Measurements from ENCODE around the gene SMCHD1. TPM values are rescaled to one million over a fixed set of nuclear protein-coding genes. Genes with fewer than 3 reads are reported as not detected.

SMCHD1 gene
- total RNA-seq, 1 donor from 2014 or later = 29.7 TPM

- Histone ChIP-seq H3K4me3 (ENCODE audit: insufficient read depth, low read depth, low read length) (no peak overlapping the region), H4K20me1 (ENCODE audit: insufficient read depth, low read length) (no peaks in the 10 kb centered on the region), H3K27ac (ENCODE audit: low read depth, low read length) (no peak overlapping the region), H3K4me2 (ENCODE audit: low read length) (no peak overlapping the region), H3K79me2 (ENCODE audit: insufficient read depth, low read length) (no peaks in the 10 kb centered on the region), H3K4me1 (ENCODE audit: insufficient read depth, low read length) (no peaks in the 10 kb centered on the region), H3K36me3 (ENCODE audit: insufficient read depth, low read length) (no peaks in the 10 kb centered on the region), H3K9ac (ENCODE audit: low read length) (no peak overlapping the region), H2AFZ (ENCODE audit: low read depth, low read length) (no peak overlapping the region), H3K27me3 (ENCODE audit: insufficient read depth, low read length) (no peaks in the 10 kb centered on the region), H3K9me3 (ENCODE audit: insufficient read depth, low read depth, low read length) (no peaks in the 10 kb centered on the region)
- H3K4me3 Mint-ChIP-seq (ENCODE audit: unreplicated experiment) = no peak overlapping the region
- DNase-seq (ENCODE audit: low read depth) = no peak
- no peaks in the 10 kb centered on the region for H3K4me1 Mint-ChIP-seq (ENCODE audit: low read depth, unreplicated experiment)
- TF ChIP-seq, protein P1, sequence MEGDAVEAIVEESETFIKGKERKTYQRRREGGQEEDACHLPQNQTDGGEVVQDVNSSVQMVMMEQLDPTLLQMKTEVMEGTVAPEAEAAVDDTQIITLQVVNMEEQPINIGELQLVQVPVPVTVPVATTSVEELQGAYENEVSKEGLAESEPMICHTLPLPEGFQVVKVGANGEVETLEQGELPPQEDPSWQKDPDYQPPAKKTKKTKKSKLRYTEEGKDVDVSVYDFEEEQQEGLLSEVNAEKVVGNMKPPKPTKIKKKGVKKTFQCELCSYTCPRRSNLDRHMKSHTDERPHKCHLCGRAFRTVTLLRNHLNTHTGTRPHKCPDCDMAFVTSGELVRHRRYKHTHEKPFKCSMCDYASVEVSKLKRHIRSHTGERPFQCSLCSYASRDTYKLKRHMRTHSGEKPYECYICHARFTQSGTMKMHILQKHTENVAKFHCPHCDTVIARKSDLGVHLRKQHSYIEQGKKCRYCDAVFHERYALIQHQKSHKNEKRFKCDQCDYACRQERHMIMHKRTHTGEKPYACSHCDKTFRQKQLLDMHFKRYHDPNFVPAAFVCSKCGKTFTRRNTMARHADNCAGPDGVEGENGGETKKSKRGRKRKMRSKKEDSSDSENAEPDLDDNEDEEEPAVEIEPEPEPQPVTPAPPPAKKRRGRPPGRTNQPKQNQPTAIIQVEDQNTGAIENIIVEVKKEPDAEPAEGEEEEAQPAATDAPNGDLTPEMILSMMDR (IDR thresholded peaks at IDR 0.05; ENCODE audit: insufficient read depth, low read depth, low read length) = no peak
- no peak for TF ChIP-seq EZH2 (IDR thresholded peaks at IDR 0.05; ENCODE audit: insufficient read depth, low read length)
- H3K27me3 Mint-ChIP-seq (ENCODE audit: low read depth, unreplicated experiment) = no peaks in the 10 kb centered on the region
- peaks cover 11% of the 10 kb centered on the region for H3K9me3 Mint-ChIP-seq (ENCODE audit: unreplicated experiment)
- H3K36me3 Mint-ChIP-seq (ENCODE audit: low read depth, unreplicated experiment) = no peaks in the 10 kb centered on the region
- no peak overlapping the region for H3K27ac Mint-ChIP-seq (ENCODE audit: unreplicated experiment)
- no peak for FAIRE-seq
These were observed 26.5 kb upstream of the SMCHD1 start for GRCh38 chr18:2629003-2629402.

DNA sequence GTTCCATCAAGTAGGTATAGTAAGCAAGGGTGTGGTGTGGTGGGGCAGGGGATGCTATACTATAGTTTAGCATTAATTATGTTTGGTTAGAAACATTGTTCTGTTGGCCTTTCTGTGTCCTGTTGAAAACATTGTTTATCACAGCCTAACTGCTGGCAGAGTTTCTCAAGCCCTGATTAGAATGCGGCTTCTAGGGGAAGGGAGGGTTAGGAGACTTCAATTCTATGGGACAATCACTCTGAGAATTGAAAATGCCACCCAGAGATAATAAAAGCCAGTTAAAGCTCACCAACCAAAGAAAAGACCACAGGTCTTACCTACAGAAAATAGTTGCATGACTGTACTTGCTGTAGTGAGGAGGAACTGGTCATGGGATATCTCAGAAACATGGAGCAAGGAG lies 19.9 kb upstream of the SMCHD1 start:
- FAIRE-seq (no peak), DNase-seq (ENCODE audit: low read depth) (no peak)
- Histone ChIP-seq H3K27me3 (ENCODE audit: insufficient read depth, low read length) (no peaks in the 10 kb centered on the region), H2AFZ (ENCODE audit: low read depth, low read length) (no peak overlapping the region), H4K20me1 (ENCODE audit: insufficient read depth, low read length) (no peaks in the 10 kb centered on the region), H3K9ac (ENCODE audit: low read length) (no peak overlapping the region), H3K36me3 (ENCODE audit: insufficient read depth, low read length) (no peaks in the 10 kb centered on the region), H3K4me3 (ENCODE audit: insufficient read depth, low read depth, low read length) (no peak overlapping the region), H3K9me3 (ENCODE audit: insufficient read depth, low read depth, low read length) (no peaks in the 10 kb centered on the region), H3K4me2 (ENCODE audit: low read length) (no peak overlapping the region), H3K79me2 (ENCODE audit: insufficient read depth, low read length) (no peaks in the 10 kb centered on the region), H3K4me1 (ENCODE audit: insufficient read depth, low read length) (no peaks in the 10 kb centered on the region), H3K27ac (ENCODE audit: low read depth, low read length) (no peak overlapping the region)
- H3K4me1 Mint-ChIP-seq (ENCODE audit: low read depth, unreplicated experiment) = peaks cover 5% of the 10 kb centered on the region
- peaks cover 9% of the 10 kb centered on the region for H3K27me3 Mint-ChIP-seq (ENCODE audit: low read depth, unreplicated experiment)
- H3K36me3 Mint-ChIP-seq (ENCODE audit: low read depth, unreplicated experiment) = no peaks in the 10 kb centered on the region
- peaks cover 13% of the 10 kb centered on the region for H3K9me3 Mint-ChIP-seq (ENCODE audit: unreplicated experiment)
- TF ChIP-seq, protein P1 (IDR thresholded peaks at IDR 0.05; ENCODE audit: insufficient read depth, low read depth, low read length) = no peak
- no peak for TF ChIP-seq EZH2 (IDR thresholded peaks at IDR 0.05; ENCODE audit: insufficient read depth, low read length)
- no peak overlapping the region for H3K27ac Mint-ChIP-seq (ENCODE audit: unreplicated experiment)
- H3K4me3 Mint-ChIP-seq (ENCODE audit: unreplicated experiment) = no peak overlapping the region

- H2AFZ ChIP-seq (ENCODE audit: low read depth, low read length) = no peak overlapping the region
- no peak overlapping the region for H3K4me2 ChIP-seq (ENCODE audit: low read length)
These were observed 19.3 kb upstream of the SMCHD1 start for GRCh38 chr18:2636126-2636631.

More at GRCh38 chr18:2636126-2636631, 19.3 kb upstream of the SMCHD1 start:
- Histone ChIP-seq H4K20me1 (ENCODE audit: insufficient read depth, low read length) (no peaks in the 10 kb centered on the region), H3K79me2 (ENCODE audit: insufficient read depth, low read length) (no peaks in the 10 kb centered on the region), H3K27ac (ENCODE audit: low read depth, low read length) (no peak overlapping the region), H3K36me3 (ENCODE audit: insufficient read depth, low read length) (no peaks in the 10 kb centered on the region), H3K9me3 (ENCODE audit: insufficient read depth, low read depth, low read length) (no peaks in the 10 kb centered on the region), H3K27me3 (ENCODE audit: insufficient read depth, low read length) (no peaks in the 10 kb centered on the region), H3K4me3 (ENCODE audit: insufficient read depth, low read depth, low read length) (no peak overlapping the region), H3K4me1 (ENCODE audit: insufficient read depth, low read length) (no peaks in the 10 kb centered on the region), H3K9ac (ENCODE audit: low read length) (no peak overlapping the region)
- Mint-ChIP-seq H3K27ac (ENCODE audit: unreplicated experiment) (no peak overlapping the region), H3K9me3 (ENCODE audit: unreplicated experiment) (peaks cover 13% of the 10 kb centered on the region), H3K4me1 (ENCODE audit: low read depth, unreplicated experiment) (peaks cover 5% of the 10 kb centered on the region), H3K27me3 (ENCODE audit: low read depth, unreplicated experiment) (peaks cover 9% of the 10 kb centered on the region), H3K36me3 (ENCODE audit: low read depth, unreplicated experiment) (no peaks in the 10 kb centered on the region), H3K4me3 (ENCODE audit: unreplicated experiment) (no peak overlapping the region)
- DNase-seq (ENCODE audit: low read depth) (no peak), FAIRE-seq (no peak)
- TF ChIP-seq EZH2 (IDR thresholded peaks at IDR 0.05; ENCODE audit: insufficient read depth, low read length) = no peak
- TF ChIP-seq, protein P1 (IDR thresholded peaks at IDR 0.05; ENCODE audit: insufficient read depth, low read depth, low read length) = no peak
